Effector memory CD8-positive, alpha-beta T cell (primary cell): Measurements from ENCODE around the gene TRIP6.
A peak's percentile ranks its signal among the peaks of the same experiment; 100 is the strongest.

Source experiments
- ATAC-seq: fragments of 150-1000 bp; cut with Tn5 transposase; replicated peaks from 2 replicates; pipeline ENCODE4 v1.10.0; 2021; ENCODE audit warnings: mild to moderate bottlenecking, moderate library complexity
- DNase-seq, 3 experiments: peaks; one replicate each; pipeline ENCODE4 v3.0.0; 2021
- H3K27ac Mint-ChIP-seq, 2 donors: one replicate each; pipeline ENCODE4 v1.8.0; 2022; ENCODE audit warnings: mild to moderate bottlenecking in 2 of 2, mixed read lengths in 2 of 2, moderate library complexity in 2 of 2
- H3K27me3 Mint-ChIP-seq, 2 donors: one replicate each; pipeline ENCODE4 v1.8.0; 2022; ENCODE audit warnings: mixed read lengths in 2 of 2
- H3K36me3 Mint-ChIP-seq: one replicate; pipeline ENCODE4 v1.8.0; 2022; ENCODE audit warnings: mild to moderate bottlenecking, moderate library complexity, mixed read lengths; ENCODE audit not compliant: insufficient read depth
- H3K4me1 Mint-ChIP-seq, 2 donors: one replicate each; pipeline ENCODE4 v1.8.0; 2022; ENCODE audit warnings: low read depth in 2 of 2, mixed read lengths in 2 of 2
- H3K4me3 Mint-ChIP-seq, 2 donors: one replicate each; pipeline ENCODE4 v1.8.0; 2022; ENCODE audit warnings: mild to moderate bottlenecking in 2 of 2, mixed read lengths in 2 of 2, moderate library complexity in 2 of 2
- H3K9me3 Mint-ChIP-seq, 2 donors: one replicate each; pipeline ENCODE4 v1.8.0; 2022; ENCODE audit warnings: mixed read lengths in 2 of 2

Gene TRIP6

DNA sequence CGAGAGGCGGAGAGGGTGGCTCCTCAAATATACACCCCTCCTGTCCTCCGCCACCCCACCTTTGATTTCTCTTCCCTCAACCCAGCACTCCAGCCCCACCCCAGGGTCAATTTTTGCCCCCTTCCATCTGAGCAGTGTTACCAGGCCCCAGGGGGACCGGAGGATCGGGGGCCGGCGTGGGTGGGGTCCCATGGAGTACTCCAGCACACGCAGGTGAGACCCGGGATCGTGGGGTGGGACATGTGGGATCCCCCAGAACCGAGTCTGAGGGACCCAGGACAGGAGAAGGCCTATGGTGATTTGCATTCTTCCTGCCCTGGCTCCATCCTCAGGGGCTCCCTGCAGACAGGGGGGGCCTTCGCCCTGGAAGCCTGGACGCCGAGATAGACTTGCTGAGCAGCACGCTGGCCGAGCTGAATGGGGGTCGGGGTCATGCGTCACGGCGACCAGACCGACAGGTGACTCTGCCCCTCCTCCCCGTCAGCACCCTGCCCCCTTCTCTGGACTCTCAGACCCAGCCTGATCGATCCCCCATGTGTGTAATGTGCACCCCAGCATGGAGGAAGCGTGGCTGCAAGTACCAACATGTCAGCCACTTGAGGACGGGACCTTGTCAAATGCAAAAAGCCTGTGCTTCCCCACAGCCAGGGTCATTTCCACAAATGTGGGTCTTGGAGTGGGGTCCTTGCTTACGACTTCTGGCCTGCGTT lies 744 bp downstream of the TRIP6 start:
- ATAC-seq (no peak), DNase-seq (no peak)
- Mint-ChIP-seq H3K4me1 (peaks cover 0 to 9% of the 10 kb centered on the region in 2 donors), H3K4me3 (peak overlapping the region; percentile 31 to 76), H3K27me3 (no peaks in the 10 kb centered on the region), H3K27ac (no peak overlapping the region), H3K9me3 (no peaks in the 10 kb centered on the region), H3K36me3 (peaks cover 15% of the 10 kb centered on the region)

GRCh38 chr7:100873599-100874299 lies 6.6 kb downstream of the TRIP6 start:
- peaks cover 44% of the 10 kb centered on the region for H3K36me3 Mint-ChIP-seq
- H3K27me3 Mint-ChIP-seq: no peaks in the 10 kb centered on the region
- H3K4me3 Mint-ChIP-seq: peak overlapping the region; percentile 97 to 99
- peak overlapping the region; percentile 96 to 97 for H3K27ac Mint-ChIP-seq
- H3K9me3 Mint-ChIP-seq: no peaks in the 10 kb centered on the region
- peaks cover 30 to 37% of the 10 kb centered on the region in 2 donors for H3K4me1 Mint-ChIP-seq
- ATAC-seq: no peak
- DNase-seq: no peak

- ATAC-seq (no peak), DNase-seq (no peak)
- H3K27me3 Mint-ChIP-seq: no peaks in the 10 kb centered on the region
- peaks cover 34 to 42% of the 10 kb centered on the region in 2 donors for H3K4me1 Mint-ChIP-seq
- H3K36me3 Mint-ChIP-seq: peaks cover 49% of the 10 kb centered on the region
- no peaks in the 10 kb centered on the region for H3K9me3 Mint-ChIP-seq
- peak overlapping the region; percentile 96 to 97 for H3K27ac Mint-ChIP-seq
- peak overlapping the region; percentile 97 to 99 for H3K4me3 Mint-ChIP-seq
These were observed 7.1 kb downstream of the TRIP6 start for GRCh38 chr7:100874300-100874576.

GRCh38 chr7:100874577-100875355 lies 7.6 kb downstream of the TRIP6 start, which contains the start of gene SRRT:
Gene SRRT (plus strand): TSS chr7:100875103. CDS start chr7:100875591, 488 bp downstream.
- Mint-ChIP-seq H3K9me3 (no peaks in the 10 kb centered on the region), H3K27me3 (no peaks in the 10 kb centered on the region), H3K4me1 (peaks cover 39 to 48% of the 10 kb centered on the region in 2 donors), H3K36me3 (peaks cover 54% of the 10 kb centered on the region), H3K4me3 (peak within 1 kb of the TSS; percentile 97 to 99), H3K27ac (peak within 1 kb of the TSS; percentile 96 to 97)
- ATAC-seq (peak; percentile 93), DNase-seq (peak; percentile 97 to 98 (median 98))

GRCh38 chr7:100875356-100875751 lies 8.2 kb downstream of the TRIP6 start:
- H3K4me3 Mint-ChIP-seq: peak overlapping the region; percentile 97 to 99
- DNase-seq (no peak), ATAC-seq (peak; percentile 34)
- no peaks in the 10 kb centered on the region for H3K27me3 Mint-ChIP-seq
- H3K9me3 Mint-ChIP-seq: no peaks in the 10 kb centered on the region
- H3K36me3 Mint-ChIP-seq: peaks cover 60% of the 10 kb centered on the region
- H3K27ac Mint-ChIP-seq: peak overlapping the region; percentile 96 to 97
- peaks cover 43 to 52% of the 10 kb centered on the region in 2 donors for H3K4me1 Mint-ChIP-seq

- DNase-seq (no peak), ATAC-seq (no peak)
- peak overlapping the region in 1 of 2 donors; percentile 13 for H3K4me3 Mint-ChIP-seq
- peaks cover 53 to 54% of the 10 kb centered on the region in 2 donors for H3K4me1 Mint-ChIP-seq
- H3K36me3 Mint-ChIP-seq: peaks cover 81% of the 10 kb centered on the region
- H3K27me3 Mint-ChIP-seq: no peaks in the 10 kb centered on the region
- H3K9me3 Mint-ChIP-seq: no peaks in the 10 kb centered on the region
- H3K27ac Mint-ChIP-seq: peak overlapping the region; percentile 9 to 86
These were observed 10.8 kb downstream of the TRIP6 start for GRCh38 chr7:100878013-100878412.

GRCh38 chr7:100878685-100879084 lies 11.5 kb downstream of the TRIP6 start:
- ATAC-seq (no peak), DNase-seq (no peak)
- H3K4me3 Mint-ChIP-seq: peak overlapping the region in 1 of 2 donors; percentile 2
- no peaks in the 10 kb centered on the region for H3K27me3 Mint-ChIP-seq
- H3K9me3 Mint-ChIP-seq: no peaks in the 10 kb centered on the region
- peaks cover 88% of the 10 kb centered on the region for H3K36me3 Mint-ChIP-seq
- peaks cover 54 to 60% of the 10 kb centered on the region in 2 donors for H3K4me1 Mint-ChIP-seq
- peak overlapping the region; percentile 9 to 86 for H3K27ac Mint-ChIP-seq

GRCh38 chr7:100879685-100880261 lies 12.6 kb downstream of the TRIP6 start:
- no peak for ATAC-seq
- no peak overlapping the region for H3K4me3 Mint-ChIP-seq

DNA sequence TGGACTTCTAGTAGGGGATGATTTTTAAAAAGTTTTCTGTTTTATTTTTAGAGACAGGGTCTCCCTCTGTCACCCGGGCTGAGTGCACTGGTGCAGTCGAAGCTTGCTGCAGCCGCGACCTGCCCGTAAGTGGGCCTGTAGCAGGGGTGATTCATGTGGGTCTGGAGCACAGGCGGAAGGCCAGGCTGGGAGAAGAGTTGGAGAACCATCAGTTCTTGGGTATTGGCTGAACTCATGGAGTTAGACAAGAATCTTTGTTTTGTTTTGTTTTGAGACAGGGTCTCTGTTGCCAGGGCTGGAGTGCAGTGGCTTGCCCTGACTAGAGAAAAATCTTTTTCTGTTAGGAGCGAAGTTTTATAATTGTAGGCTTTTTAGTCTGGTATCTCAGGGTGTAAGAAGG lies 13.5 kb downstream of the TRIP6 start:
- Mint-ChIP-seq H3K9me3 (no peaks in the 10 kb centered on the region), H3K4me1 (peaks cover 51 to 53% of the 10 kb centered on the region in 2 donors), H3K27me3 (no peaks in the 10 kb centered on the region), H3K27ac (peak overlapping the region; percentile 57 to 86), H3K36me3 (peaks cover 90% of the 10 kb centered on the region), H3K4me3 (no peak overlapping the region)
- no peak for DNase-seq
- ATAC-seq: no peak

More at GRCh38 chr7:100879685-100880261, 12.6 kb downstream of the TRIP6 start:
- H3K36me3 Mint-ChIP-seq: peaks cover 90% of the 10 kb centered on the region
- H3K4me1 Mint-ChIP-seq: peaks cover 53 to 56% of the 10 kb centered on the region in 2 donors
- no peak for DNase-seq
- H3K9me3 Mint-ChIP-seq: no peaks in the 10 kb centered on the region
- H3K27me3 Mint-ChIP-seq: no peaks in the 10 kb centered on the region
- H3K27ac Mint-ChIP-seq: peak overlapping the region; percentile 57 to 86

GRCh38 chr7:100881136-100881535 lies 13.9 kb downstream of the TRIP6 start:
- no peak for DNase-seq
- Mint-ChIP-seq H3K4me1 (peaks cover 48 to 50% of the 10 kb centered on the region in 2 donors), H3K9me3 (no peaks in the 10 kb centered on the region), H3K4me3 (no peak overlapping the region), H3K27me3 (no peaks in the 10 kb centered on the region), H3K27ac (peak overlapping the region in 1 of 2 donors; percentile 66), H3K36me3 (peaks cover 90% of the 10 kb centered on the region)
- ATAC-seq: no peak

DNA sequence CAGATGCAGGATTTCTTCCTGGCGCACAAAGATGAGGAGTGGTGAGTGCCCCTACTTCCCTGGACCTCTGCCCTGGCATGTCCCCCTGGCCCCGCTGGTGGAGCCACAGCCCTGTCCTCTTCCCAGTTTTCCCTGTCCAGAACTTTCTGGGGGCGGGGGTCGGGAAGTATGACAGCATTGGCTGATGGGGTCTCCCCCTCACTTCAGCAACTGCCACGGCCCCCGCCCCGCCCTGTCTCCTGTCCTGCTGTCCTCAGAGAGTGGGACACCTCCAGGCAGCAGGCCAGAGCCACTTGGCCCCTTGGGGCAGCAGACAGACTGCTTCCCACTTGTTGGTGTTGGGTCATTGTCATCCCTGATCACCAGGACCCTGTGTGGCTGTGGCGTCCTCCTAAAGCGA lies 15.0 kb downstream of the TRIP6 start:
- no peak for DNase-seq
- H3K4me1 Mint-ChIP-seq: peaks cover 46 to 50% of the 10 kb centered on the region in 2 donors
- H3K27ac Mint-ChIP-seq: no peak overlapping the region
- ATAC-seq: no peak
- peaks cover 90% of the 10 kb centered on the region for H3K36me3 Mint-ChIP-seq
- H3K27me3 Mint-ChIP-seq: no peaks in the 10 kb centered on the region
- no peaks in the 10 kb centered on the region for H3K9me3 Mint-ChIP-seq
- H3K4me3 Mint-ChIP-seq: no peak overlapping the region

DNA sequence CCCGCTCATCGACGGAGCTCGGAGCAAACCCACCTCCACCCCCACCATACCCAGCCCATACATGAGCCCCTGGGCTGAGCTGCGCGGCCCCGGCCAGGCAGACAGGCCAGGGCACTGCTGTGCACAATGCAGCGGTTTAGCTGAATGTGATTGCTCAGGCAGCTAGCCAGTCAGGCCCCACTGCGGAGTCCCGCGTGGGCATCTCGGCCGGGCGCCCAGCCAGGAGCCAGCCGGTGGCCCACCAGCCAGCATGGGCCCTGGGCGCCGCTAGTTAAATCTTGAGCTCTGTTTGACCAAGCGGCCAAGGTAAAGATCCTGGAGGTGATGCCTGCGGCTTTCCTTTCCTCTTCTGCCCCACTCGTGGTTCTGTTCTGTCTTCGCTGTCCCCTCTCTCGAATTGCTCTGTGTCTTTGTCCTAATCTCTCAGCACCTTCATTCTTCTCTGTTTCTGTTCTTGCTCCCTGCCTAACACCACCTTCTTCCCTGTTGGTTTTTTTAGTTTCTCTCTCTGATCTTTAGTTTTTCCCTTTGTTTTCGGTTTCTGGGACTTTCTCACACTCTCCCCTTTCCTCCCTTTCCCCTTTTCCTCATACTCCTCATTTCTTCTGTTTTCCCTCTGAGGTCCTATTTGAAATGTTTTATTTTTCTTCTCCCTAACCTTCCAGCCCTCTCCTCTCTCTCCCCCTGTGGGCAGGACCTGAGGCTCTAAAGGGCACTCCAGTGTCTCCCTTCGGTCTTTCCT lies 15.8 kb downstream of the TRIP6 start:
- H3K27ac Mint-ChIP-seq: peak overlapping the region in 1 of 2 donors; percentile 91
- peaks cover 50 to 53% of the 10 kb centered on the region in 2 donors for H3K4me1 Mint-ChIP-seq
- ATAC-seq: no peak
- peaks cover 91% of the 10 kb centered on the region for H3K36me3 Mint-ChIP-seq
- DNase-seq: no peak
- H3K9me3 Mint-ChIP-seq: no peaks in the 10 kb centered on the region
- no peak overlapping the region for H3K4me3 Mint-ChIP-seq
- no peaks in the 10 kb centered on the region for H3K27me3 Mint-ChIP-seq
